H1 (cell line): Measurements from ENCODE around the gene PARD3. TPM values are rescaled to one million over a fixed set of nuclear protein-coding genes. Genes with fewer than 3 reads are reported as not detected.

Source experiments
- EP300 ChIP-seq, 2 experiments: IDR thresholded peaks; 1 replicate in 1 of 2; 2 replicates in 1 of 2; pipeline ENCODE4 v1.6.1; 2011 to 2012; ENCODE audit warnings: low read depth in 2 of 2, low read length in 2 of 2, mild to moderate bottlenecking in 2 of 2, borderline replicate concordance in 1 of 2, inconsistent platforms in 1 of 2, moderate library complexity in 1 of 2
- FOSL1 ChIP-seq: IDR thresholded peaks from 2 replicates; pipeline ENCODE4 v1.6.1; 2011; ENCODE audit warnings: mild to moderate bottlenecking, low read depth, low read length, moderate library complexity; ENCODE audit not compliant: insufficient read depth
- PHF8 ChIP-seq: fragments of 200-600 bp; sonication (generic); conservative IDR thresholded peaks from 2 replicates; pipeline ENCODE4 v1.7.1; 2012; ENCODE audit warnings: low read depth, mild to moderate bottlenecking, inconsistent platforms, low read length, moderate library complexity
- polyA plus RNA-seq, 7 experiments: library from polyadenylated mRNA; depleted of rRNA in 3 of 7; stranded (reverse) in 5 of 7; unstranded in 2 of 7; fragments of >200 nt in 5 of 7; fragments of 200-250 nt in 2 of 7; gene quantifications; 1 replicate in 5 of 7; 2 replicates in 1 of 7; 4 replicates in 1 of 7; pipeline versions ENCODE4 v1.2.1 to v1.2.3, GENCODE V29; 2011 to 2013; ENCODE audit warnings: missing spikeins in 2 of 7, mixed read lengths in 2 of 7
- total RNA-seq: library from RNA; stranded (reverse); fragmentation: NEBNext Ultra II Directional; extraction: Animal tissue kit (Norgen Biotek cat#: 25700); gene quantifications from 2 replicates; pipeline ENCODE4 v1.2.1, GENCODE V29; 2021
- TF ChIP-seq, protein P1 (sequence below): IDR thresholded peaks from 2 replicates; pipeline ENCODE4 v1.6.1; 2012; ENCODE audit warnings: low read length, inconsistent platforms
- TF ChIP-seq, protein P2 (sequence below): IDR thresholded peaks from 2 replicates; pipeline ENCODE4 v1.6.1; 2012; ENCODE audit warnings: inconsistent platforms
- TF ChIP-seq, protein P3 (sequence below), 3 experiments: IDR thresholded peaks; 1 replicate in 2 of 3; 2 replicates in 1 of 3; pipeline versions ENCODE4 v1.5.1 to v1.6.1; 2011; ENCODE audit warnings: low read length in 3 of 3, mild to moderate bottlenecking in 3 of 3, inconsistent platforms in 2 of 3, low read depth in 1 of 3, moderate library complexity in 1 of 3; ENCODE audit not compliant: insufficient read depth in 1 of 3; ENCODE audit errors: control extremely low read depth in 1 of 3
- TF ChIP-seq, protein P4 (sequence below): IDR thresholded peaks from 2 replicates; pipeline ENCODE4 v1.6.1; 2011; ENCODE audit warnings: low read depth, mild to moderate bottlenecking, low read length; ENCODE audit not compliant: insufficient read depth

The PARD3 gene
- total and polyA plus RNA-seq, 2 of the 8 experiments (the other 6 are each of a cell fraction or from before 2014, with no cell fraction given) = 19.7 to 49.1 TPM

DNA sequence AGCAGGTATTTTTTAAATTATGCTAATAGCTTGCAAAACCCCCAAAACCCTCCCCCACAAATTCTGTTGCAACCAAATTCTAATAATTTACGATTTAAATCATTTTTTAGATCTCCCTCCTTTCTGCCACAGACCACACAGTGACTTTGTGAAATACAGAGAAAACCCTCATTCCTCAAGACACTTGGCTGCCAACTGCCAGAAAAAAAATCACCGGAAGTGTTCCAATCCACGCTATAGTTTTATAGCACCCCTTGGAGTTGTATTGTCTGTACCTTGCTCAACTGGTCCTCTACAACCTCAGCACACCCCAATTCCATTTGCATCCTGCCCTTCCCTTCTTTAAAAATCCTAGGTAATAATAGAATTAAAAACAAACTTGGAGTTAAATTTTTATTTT lies 560.1 kb downstream of the PARD3 start (continued):
- TF ChIP-seq, protein P1, sequence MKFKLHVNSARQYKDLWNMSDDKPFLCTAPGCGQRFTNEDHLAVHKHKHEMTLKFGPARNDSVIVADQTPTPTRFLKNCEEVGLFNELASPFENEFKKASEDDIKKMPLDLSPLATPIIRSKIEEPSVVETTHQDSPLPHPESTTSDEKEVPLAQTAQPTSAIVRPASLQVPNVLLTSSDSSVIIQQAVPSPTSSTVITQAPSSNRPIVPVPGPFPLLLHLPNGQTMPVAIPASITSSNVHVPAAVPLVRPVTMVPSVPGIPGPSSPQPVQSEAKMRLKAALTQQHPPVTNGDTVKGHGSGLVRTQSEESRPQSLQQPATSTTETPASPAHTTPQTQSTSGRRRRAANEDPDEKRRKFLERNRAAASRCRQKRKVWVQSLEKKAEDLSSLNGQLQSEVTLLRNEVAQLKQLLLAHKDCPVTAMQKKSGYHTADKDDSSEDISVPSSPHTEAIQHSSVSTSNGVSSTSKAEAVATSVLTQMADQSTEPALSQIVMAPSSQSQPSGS = no peak
- TF ChIP-seq, protein P2, sequence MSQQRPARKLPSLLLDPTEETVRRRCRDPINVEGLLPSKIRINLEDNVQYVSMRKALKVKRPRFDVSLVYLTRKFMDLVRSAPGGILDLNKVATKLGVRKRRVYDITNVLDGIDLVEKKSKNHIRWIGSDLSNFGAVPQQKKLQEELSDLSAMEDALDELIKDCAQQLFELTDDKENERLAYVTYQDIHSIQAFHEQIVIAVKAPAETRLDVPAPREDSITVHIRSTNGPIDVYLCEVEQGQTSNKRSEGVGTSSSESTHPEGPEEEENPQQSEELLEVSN = no peak
- TF ChIP-seq EP300 (IDR thresholded peaks at IDR 0.05; ENCODE audit: borderline replicate concordance in 1 of 2, low read depth in 2 of 2, low read length in 2 of 2) = no peak
- TF ChIP-seq, protein P3, sequence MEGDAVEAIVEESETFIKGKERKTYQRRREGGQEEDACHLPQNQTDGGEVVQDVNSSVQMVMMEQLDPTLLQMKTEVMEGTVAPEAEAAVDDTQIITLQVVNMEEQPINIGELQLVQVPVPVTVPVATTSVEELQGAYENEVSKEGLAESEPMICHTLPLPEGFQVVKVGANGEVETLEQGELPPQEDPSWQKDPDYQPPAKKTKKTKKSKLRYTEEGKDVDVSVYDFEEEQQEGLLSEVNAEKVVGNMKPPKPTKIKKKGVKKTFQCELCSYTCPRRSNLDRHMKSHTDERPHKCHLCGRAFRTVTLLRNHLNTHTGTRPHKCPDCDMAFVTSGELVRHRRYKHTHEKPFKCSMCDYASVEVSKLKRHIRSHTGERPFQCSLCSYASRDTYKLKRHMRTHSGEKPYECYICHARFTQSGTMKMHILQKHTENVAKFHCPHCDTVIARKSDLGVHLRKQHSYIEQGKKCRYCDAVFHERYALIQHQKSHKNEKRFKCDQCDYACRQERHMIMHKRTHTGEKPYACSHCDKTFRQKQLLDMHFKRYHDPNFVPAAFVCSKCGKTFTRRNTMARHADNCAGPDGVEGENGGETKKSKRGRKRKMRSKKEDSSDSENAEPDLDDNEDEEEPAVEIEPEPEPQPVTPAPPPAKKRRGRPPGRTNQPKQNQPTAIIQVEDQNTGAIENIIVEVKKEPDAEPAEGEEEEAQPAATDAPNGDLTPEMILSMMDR (IDR thresholded peaks at IDR 0.05; ENCODE audit: control extremely low read depth in 1 of 3, insufficient read depth in 1 of 3, low read depth in 1 of 3, low read length in 3 of 3) = no peak
- TF ChIP-seq, protein P4, sequence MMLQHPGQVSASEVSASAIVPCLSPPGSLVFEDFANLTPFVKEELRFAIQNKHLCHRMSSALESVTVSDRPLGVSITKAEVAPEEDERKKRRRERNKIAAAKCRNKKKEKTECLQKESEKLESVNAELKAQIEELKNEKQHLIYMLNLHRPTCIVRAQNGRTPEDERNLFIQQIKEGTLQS = no peak
- no peak for TF ChIP-seq PHF8
- no peak for TF ChIP-seq FOSL1
